Measurements from ENCODE around the gene NCBP2L.
A peak's percentile ranks its signal among the peaks of the same experiment; 100 is the strongest.
"Not testable (repeated sequence)": the region's sequence is repeated elsewhere in the genome, so short reads cannot be mapped to it uniquely, and the experiment has no call there.

NCBP2L gene

GRCh38 chrX:107810053-107810452 is 32.5 kb downstream of the NCBP2L start:
- not testable (repeated sequence) for DNase-seq (ENCODE audit: low read depth)

DNA sequence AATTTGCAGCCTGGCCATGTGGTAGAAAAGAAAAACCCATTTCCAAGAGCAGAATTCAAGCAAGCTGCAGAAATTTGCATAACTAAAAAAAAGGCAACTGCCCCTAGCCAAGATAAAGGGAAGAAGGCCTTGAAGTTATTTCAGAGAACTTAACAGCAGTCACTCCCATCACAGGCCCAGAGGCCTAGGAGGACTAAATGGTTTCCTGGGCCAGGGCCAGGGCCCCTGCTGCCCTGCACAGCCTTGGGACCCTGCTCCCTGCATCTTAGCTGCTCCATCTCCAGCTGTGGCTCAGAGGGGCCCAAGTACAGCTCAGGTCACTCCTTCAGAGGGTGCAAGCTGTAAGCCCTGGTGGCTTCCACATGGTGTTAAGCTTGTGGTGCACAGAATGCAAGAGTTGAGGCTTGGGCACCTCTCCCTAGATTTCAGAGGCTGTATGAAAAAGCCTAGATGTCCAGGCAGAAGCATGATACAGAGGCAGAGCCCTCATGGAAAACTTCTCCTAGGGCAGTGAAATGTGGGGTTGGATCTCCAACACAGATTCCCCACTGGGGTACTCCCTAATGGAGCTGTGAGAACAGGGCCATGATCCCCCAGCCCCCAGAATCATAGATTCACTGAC is 41.5 kb downstream of the NCBP2L start:
- no peak for DNase-seq (ENCODE audit: low read depth)

- DNase-seq (ENCODE audit: low read depth) = no peak
Observed at GRCh38 chrX:107823042-107823441, 45.5 kb downstream of the NCBP2L start.

DNA sequence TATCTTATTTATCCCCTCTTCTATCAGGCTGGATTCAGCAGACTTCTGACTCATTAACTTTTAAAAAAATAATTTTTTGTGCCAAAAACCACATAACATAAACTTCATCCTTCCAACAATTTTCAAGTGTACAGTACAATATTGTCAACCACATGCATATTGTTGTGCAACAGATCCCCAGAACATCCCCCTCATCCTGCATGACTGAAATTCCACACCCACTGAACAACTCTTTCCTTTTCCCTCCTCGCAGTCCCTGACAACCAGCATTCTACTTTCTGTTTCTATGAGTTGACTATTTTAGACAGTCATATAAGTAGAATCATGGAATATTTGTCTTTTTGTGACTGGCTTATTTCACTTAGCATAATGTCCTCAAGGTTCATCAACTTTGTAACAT is 45.9 kb downstream of the NCBP2L start:
- no peak for DNase-seq (ENCODE audit: low read depth)

DNA sequence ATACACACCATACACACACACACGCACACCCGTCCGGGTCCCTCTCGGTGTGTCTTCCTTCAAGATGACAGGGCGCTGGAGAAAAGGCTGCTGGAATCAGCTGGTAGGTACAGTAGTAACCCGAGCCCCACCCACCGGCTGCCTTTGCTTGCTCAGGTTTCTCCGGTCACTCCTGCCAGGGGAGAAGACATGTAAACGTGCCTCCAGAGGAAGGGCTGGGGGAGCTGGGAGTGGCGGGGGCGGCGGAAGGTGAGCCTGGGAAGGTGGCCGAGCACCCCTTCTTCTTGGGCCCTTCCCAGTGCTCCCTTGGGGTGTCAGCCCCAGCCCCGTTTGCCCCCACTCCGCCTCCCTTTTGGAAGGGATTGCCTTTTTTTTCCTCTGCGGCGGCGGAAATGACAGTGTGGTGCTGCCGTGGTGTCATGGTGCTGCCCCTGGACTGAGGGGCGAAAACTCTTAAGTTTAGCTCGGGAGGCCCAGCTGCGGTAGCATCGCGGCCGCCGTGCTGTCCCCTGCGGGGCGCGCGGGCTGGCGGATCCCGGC is 48.2 kb downstream of the NCBP2L start, which contains the start of gene MID2:
MID2 (plus strand) TSS at position 169 of the 540 bp plus-strand sequence. CDS start 561 bp downstream, outside the sequence.
- DNase-seq (ENCODE audit: low read depth) = no peak

- peak; percentile 24 for DNase-seq (ENCODE audit: low read depth)
Observed at GRCh38 chrX:107826238-107827029, 48.9 kb downstream of the NCBP2L start.

DNA sequence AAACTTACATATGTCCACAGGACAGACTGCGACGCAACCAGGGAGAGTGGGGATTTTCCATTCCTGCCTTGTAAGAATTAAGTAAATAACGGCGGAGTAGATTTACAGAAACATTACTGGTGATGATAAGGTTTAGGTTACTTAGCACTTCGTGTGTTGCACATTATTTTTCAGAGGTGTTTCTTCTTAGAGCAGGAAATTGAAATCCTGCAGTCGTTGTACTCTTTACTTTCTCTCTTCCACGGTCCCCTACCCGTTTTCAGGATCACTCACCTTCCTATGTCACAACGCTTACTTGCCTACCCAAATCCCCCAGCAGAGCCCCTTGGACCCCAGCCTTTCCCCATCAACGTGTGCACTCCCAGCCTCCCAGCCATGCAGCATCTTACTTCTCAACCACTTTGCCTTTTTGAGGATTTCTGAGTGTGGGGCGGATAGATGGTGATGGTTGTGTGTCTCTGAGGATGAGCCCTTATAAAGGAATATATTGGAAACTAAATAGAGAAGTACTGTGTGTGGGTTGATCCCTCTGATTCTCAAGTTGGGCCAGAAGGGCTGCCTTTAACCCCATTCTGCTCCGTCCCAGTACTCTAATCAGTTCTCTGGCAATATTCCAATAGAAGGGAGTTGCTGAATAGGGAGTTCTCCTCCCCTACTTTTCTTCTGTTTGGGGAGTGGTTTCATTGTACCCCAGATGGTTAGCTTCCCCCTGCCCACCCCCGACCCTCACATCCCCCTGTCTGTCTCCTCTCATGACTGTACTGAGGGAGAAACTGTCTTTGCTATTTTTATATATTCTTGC is 49.7 kb downstream of the NCBP2L start:
- no peak for DNase-seq (ENCODE audit: low read depth)

DNA sequence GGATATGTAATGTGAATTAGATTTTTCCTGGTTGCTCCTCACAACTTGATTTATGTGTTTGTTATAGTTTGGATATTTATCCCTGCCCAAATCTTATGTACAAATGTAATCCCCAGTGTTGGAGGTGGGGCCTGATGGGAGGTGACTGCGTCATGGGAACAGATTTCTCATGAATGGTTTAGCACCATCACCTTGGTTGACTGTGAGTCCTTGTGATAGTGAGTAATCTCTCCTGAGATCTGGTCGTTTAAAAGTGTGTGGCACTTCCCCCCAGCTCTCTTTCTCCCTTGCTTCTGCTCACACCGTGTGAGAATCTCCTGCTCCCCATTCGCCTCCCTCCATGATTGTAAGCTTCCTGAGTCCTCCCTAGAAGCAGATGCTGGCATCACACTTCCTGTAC is 50.3 kb downstream of the NCBP2L start:
- no peak for DNase-seq (ENCODE audit: low read depth)

- no peak for DNase-seq (ENCODE audit: low read depth)
Observed at GRCh38 chrX:107829878-107830277, 52.3 kb downstream of the NCBP2L start.

- DNase-seq (ENCODE audit: low read depth) = no peak
Observed at GRCh38 chrX:107831071-107831730, 53.7 kb downstream of the NCBP2L start.

DNA sequence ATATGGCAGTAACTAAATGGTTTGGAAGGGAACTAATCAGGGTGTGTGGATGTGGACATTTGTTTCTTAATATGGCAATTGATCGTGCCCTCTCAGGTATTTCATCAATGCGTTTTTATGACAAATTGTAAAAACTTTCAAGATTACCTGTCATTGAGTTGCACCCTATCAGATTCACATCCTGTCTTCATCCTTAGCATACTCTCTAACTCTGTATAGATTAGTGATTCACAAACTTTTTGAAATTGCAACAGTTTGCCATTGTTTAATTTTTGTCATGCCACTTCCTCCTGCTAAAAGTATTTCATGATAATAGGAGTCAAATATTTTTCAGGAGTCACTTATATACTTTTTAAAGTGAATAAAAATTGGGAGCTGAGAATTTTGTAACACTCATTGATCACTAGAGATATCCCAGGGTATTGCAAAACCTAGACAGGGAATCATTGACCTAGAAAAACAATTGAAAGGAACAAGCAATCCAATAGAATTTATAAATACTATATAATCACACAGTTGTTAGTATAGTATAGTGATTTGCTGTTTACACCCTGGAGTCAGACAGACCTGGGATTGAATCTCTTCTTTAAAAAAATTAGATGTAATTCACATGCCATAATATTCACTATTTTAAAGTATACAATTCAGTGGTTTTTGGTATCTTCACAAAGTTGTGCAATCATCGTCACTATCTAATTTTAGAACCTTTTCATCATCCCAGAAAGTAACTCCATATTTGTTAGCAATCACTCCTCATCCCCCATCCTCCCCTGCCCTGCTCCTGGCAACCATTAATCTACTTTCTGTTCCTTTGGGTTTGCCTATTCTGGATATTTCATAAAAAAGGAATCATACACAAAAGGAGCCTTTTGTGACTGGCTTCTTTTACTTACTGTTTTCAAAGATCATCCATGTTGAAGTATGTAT is 57.0 kb downstream of the NCBP2L start:
- no peak for DNase-seq (ENCODE audit: low read depth)

- no peak for DNase-seq (ENCODE audit: low read depth)
Observed at GRCh38 chrX:107836958-107837357, 59.4 kb downstream of the NCBP2L start.

- no peak for DNase-seq (ENCODE audit: low read depth)
Observed at GRCh38 chrX:107840971-107841370, 63.4 kb downstream of the NCBP2L start.

DNA sequence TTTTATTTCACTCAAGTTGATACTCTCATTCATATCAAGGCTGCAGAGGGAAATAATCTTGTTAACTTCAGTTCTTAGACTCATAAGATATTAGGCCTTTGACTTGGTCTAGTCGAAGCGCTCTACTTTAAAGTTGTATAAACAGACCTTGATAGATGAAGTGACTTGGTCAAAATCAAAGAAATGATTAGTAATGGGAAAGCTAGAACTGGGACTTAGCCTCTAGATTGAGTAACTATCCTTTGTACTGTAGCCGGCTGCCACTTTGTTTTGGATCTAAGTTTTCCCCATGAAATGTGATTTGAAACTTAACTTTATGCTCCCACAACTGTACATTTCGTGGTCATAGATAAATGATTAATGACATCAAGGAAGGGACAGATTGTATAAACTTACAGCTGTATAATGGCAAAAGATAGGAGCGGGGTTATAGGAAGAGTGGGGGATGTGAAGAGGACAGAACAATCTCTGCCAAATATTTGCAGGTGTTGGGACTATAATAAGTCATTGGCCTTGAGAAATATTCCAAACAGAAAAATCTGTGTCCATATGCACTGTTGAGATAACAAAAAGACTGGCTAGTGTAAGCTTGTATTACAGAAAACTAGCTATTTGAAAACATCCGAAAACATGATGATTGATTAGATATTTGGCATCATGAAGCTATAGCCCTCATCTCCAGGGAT is 65.3 kb downstream of the NCBP2L start:
- DNase-seq (ENCODE audit: low read depth) = no peak

Data from HS-27A (cell line).